Activated CD4-positive, alpha-beta T cell treated with anti-CD3 and anti-CD28 coated beads, Interleukin-2, amount 10 ng/mL, durations not matched to agents 7 days and 5 days (primary cell): ENCODE data around the gene UBE2L3. TPM values are rescaled to one million over a fixed set of nuclear protein-coding genes. Genes with fewer than 3 reads are reported as not detected.
"Not testable (repeated sequence)": the region's sequence is repeated elsewhere in the genome, so short reads cannot be mapped to it uniquely, and the experiment has no call there.

ENCODE experiments used
- CTCF ChIA-PET: fragments of 350-600 bp; sonication (Branson Sonifier 250); formaldehyde crosslinking; loops from one replicate; lab custom pipeline; 2021; ENCODE audit warnings: antibody characterized with exemption; lab: Charles Lee
- POLR2A ChIA-PET: fragments of 350-600 bp; sonication (Branson Sonifier 250); formaldehyde crosslinking; loops from one replicate; lab custom pipeline; 2021; ENCODE audit warnings: antibody characterized with exemption; lab: Charles Lee
- DNase-seq: peaks from one replicate; pipeline ENCODE4 v3.0.0-alpha.2; 2020
- H3K27ac Mint-ChIP-seq: one replicate; pipeline ENCODE4 v1.8.0; 2021; ENCODE audit warnings: mild to moderate bottlenecking, moderate library complexity, mixed read lengths
- H3K27me3 Mint-ChIP-seq: one replicate; pipeline ENCODE4 v1.8.0; 2021; ENCODE audit warnings: mixed read lengths
- H3K36me3 Mint-ChIP-seq: one replicate; pipeline ENCODE4 v1.8.0; 2021; ENCODE audit warnings: low read depth, mixed read lengths
- H3K4me1 Mint-ChIP-seq: one replicate; pipeline ENCODE4 v1.8.0; 2021; ENCODE audit warnings: mixed read lengths
- H3K4me3 Mint-ChIP-seq: one replicate; pipeline ENCODE4 v1.8.0; 2021; ENCODE audit warnings: mild to moderate bottlenecking, moderate library complexity, mixed read lengths
- H3K9me3 Mint-ChIP-seq: one replicate; pipeline ENCODE4 v1.8.0; 2021; ENCODE audit warnings: mixed read lengths
- total RNA-seq, 2 experiments: library from RNA; stranded (reverse); gene quantifications; one replicate each; pipeline ENCODE4 v1.2.3, GENCODE V29; 2021

Gene UBE2L3
- 10 to 100 TPM; 64.6 to 79.1 TPM for total RNA-seq

- peak; percentile 87 for DNase-seq
- Mint-ChIP-seq H3K27me3 (no peaks in the 10 kb centered on the region), H3K36me3 (peaks cover 11% of the 10 kb centered on the region), H3K4me3 (peak within 1 kb of the TSS; percentile 95), H3K27ac (peak within 1 kb of the TSS; percentile 91), H3K4me1 (peaks cover 43% of the 10 kb centered on the region), H3K9me3 (no peaks in the 10 kb centered on the region)
- CTCF ChIA-PET: interaction anchor here (0.8 to 1.5 kb wide), 2 partner anchors 61 to 119 kb away, joined by 3 read pairs; no protein-coding TSS in a partner anchor
- POLR2A ChIA-PET: interaction anchor here (0.8 kb wide), 1 partner anchor 1726 kb away, joined by 3 read pairs; no protein-coding TSS in a partner anchor
Observed at GRCh38 chr22:21567456-21568346, at the start of gene UBE2L3. Gene UBE2L3 (plus strand): TSS chr22:21567714. CDS start chr22:21567745, 31 bp downstream.

- H3K4me3 Mint-ChIP-seq, H3K9me3 Mint-ChIP-seq, DNase-seq, CTCF ChIA-PET, H3K4me1 Mint-ChIP-seq, POLR2A ChIA-PET, H3K27me3 Mint-ChIP-seq, H3K36me3 Mint-ChIP-seq, H3K27ac Mint-ChIP-seq: not testable (repeated sequence)
Observed at GRCh38 chr22:21526705-21527500, 40.6 kb upstream of the UBE2L3 start.

- CTCF ChIA-PET: not testable (repeated sequence)
Observed at GRCh38 chr22:21531525-21531924, 36.0 kb upstream of the UBE2L3 start.

GRCh38 chr22:21532863-21533648, 34.5 kb upstream of the UBE2L3 start:
- H3K27ac Mint-ChIP-seq, H3K4me3 Mint-ChIP-seq, H3K4me1 Mint-ChIP-seq, H3K9me3 Mint-ChIP-seq, H3K36me3 Mint-ChIP-seq, H3K27me3 Mint-ChIP-seq, POLR2A ChIA-PET, DNase-seq, CTCF ChIA-PET: not testable (repeated sequence)

More at GRCh38 chr22:21531525-21531924, 36.0 kb upstream of the UBE2L3 start:
- H3K27me3 Mint-ChIP-seq, POLR2A ChIA-PET, H3K9me3 Mint-ChIP-seq, H3K4me3 Mint-ChIP-seq, H3K36me3 Mint-ChIP-seq, H3K27ac Mint-ChIP-seq, H3K4me1 Mint-ChIP-seq, DNase-seq: not testable (repeated sequence)

GRCh38 chr22:21539862-21540261, 27.7 kb upstream of the UBE2L3 start:
- H3K36me3 Mint-ChIP-seq, H3K4me1 Mint-ChIP-seq, H3K27ac Mint-ChIP-seq, DNase-seq, CTCF ChIA-PET, POLR2A ChIA-PET, H3K27me3 Mint-ChIP-seq, H3K4me3 Mint-ChIP-seq, H3K9me3 Mint-ChIP-seq: not testable (repeated sequence)

- H3K27me3 Mint-ChIP-seq, H3K4me3 Mint-ChIP-seq, H3K4me1 Mint-ChIP-seq, DNase-seq, POLR2A ChIA-PET, CTCF ChIA-PET, H3K9me3 Mint-ChIP-seq, H3K36me3 Mint-ChIP-seq, H3K27ac Mint-ChIP-seq: not testable (repeated sequence)
Observed at GRCh38 chr22:21544432-21545322, 22.8 kb upstream of the UBE2L3 start.

GRCh38 chr22:21549558-21549957, 18.0 kb upstream of the UBE2L3 start:
- DNase-seq, CTCF ChIA-PET, H3K4me3 Mint-ChIP-seq, POLR2A ChIA-PET, H3K4me1 Mint-ChIP-seq, H3K27ac Mint-ChIP-seq, H3K9me3 Mint-ChIP-seq, H3K27me3 Mint-ChIP-seq, H3K36me3 Mint-ChIP-seq: not testable (repeated sequence)

GRCh38 chr22:21550008-21550677, 17.4 kb upstream of the UBE2L3 start:
- CTCF ChIA-PET, H3K27me3 Mint-ChIP-seq, POLR2A ChIA-PET, H3K4me1 Mint-ChIP-seq, H3K4me3 Mint-ChIP-seq, H3K9me3 Mint-ChIP-seq, DNase-seq, H3K27ac Mint-ChIP-seq, H3K36me3 Mint-ChIP-seq: not testable (repeated sequence)

GRCh38 chr22:21550678-21551047, 16.9 kb upstream of the UBE2L3 start:
- DNase-seq, H3K27me3 Mint-ChIP-seq, H3K9me3 Mint-ChIP-seq, H3K36me3 Mint-ChIP-seq, POLR2A ChIA-PET, CTCF ChIA-PET, H3K4me1 Mint-ChIP-seq, H3K27ac Mint-ChIP-seq, H3K4me3 Mint-ChIP-seq: not testable (repeated sequence)

GRCh38 chr22:21551361-21551760, 16.2 kb upstream of the UBE2L3 start, which contains the start of gene RIMBP3C:
Gene RIMBP3C (minus strand): TSS chr22:21551461. CDS start chr22:21550976, 485 bp downstream.
- H3K4me3 Mint-ChIP-seq, CTCF ChIA-PET: not testable (repeated sequence)

GRCh38 chr22:21559345-21560125, 8.0 kb upstream of the UBE2L3 start:
- H3K9me3 Mint-ChIP-seq, H3K4me3 Mint-ChIP-seq, CTCF ChIA-PET, H3K27ac Mint-ChIP-seq, DNase-seq, H3K36me3 Mint-ChIP-seq, POLR2A ChIA-PET, H3K27me3 Mint-ChIP-seq, H3K4me1 Mint-ChIP-seq: not testable (repeated sequence)

More at GRCh38 chr22:21551361-21551760, 16.2 kb upstream of the UBE2L3 start, which contains the start of gene RIMBP3C:
- H3K36me3 Mint-ChIP-seq, H3K27ac Mint-ChIP-seq, H3K4me1 Mint-ChIP-seq, POLR2A ChIA-PET, H3K9me3 Mint-ChIP-seq, DNase-seq, H3K27me3 Mint-ChIP-seq: not testable (repeated sequence)
